Loucy (cell line): Measurements from ENCODE around the gene RIPOR3.
"Not testable (repeated sequence)": the region's sequence is repeated elsewhere in the genome, so short reads cannot be mapped to it uniquely, and the experiment has no call there.

Source experiments
- EZH2phosphoT487 ChIP-seq: fragments of 200-600 bp; IDR thresholded peaks from 2 replicates; pipeline ENCODE4 v1.6.1; 2018; ENCODE audit warnings: antibody characterized with exemption, mild to moderate bottlenecking, moderate library complexity, borderline replicate concordance
- TF ChIP-seq, protein P1 (sequence below): fragments of 200-600 bp; sonication (generic); conservative IDR thresholded peaks from 2 replicates; pipeline ENCODE4 v1.5.1; 2014; ENCODE audit warnings: mild to moderate bottlenecking, antibody characterized with exemption, low read length

DNA sequence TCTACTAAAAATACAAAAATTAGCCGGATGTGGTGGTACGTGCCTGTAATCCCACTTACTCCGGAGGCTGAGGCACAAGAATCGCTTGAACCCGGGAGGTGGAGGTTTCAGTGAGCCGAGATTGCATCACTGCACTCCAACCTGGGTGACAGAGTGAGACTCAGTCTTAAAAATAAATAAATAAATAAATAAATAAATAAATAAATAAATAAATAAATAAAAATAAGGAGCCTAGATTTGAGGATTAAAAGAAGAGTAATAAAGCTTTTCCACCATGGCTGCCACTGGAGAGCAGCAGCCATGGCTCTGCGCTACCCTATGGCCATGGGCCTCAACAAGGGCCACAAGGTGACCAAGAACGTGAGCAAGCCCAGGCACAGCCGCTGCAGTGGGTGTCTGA lies 70.9 kb downstream of the RIPOR3 start:
- TF ChIP-seq, protein P1, sequence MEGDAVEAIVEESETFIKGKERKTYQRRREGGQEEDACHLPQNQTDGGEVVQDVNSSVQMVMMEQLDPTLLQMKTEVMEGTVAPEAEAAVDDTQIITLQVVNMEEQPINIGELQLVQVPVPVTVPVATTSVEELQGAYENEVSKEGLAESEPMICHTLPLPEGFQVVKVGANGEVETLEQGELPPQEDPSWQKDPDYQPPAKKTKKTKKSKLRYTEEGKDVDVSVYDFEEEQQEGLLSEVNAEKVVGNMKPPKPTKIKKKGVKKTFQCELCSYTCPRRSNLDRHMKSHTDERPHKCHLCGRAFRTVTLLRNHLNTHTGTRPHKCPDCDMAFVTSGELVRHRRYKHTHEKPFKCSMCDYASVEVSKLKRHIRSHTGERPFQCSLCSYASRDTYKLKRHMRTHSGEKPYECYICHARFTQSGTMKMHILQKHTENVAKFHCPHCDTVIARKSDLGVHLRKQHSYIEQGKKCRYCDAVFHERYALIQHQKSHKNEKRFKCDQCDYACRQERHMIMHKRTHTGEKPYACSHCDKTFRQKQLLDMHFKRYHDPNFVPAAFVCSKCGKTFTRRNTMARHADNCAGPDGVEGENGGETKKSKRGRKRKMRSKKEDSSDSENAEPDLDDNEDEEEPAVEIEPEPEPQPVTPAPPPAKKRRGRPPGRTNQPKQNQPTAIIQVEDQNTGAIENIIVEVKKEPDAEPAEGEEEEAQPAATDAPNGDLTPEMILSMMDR = not testable (repeated sequence)
- TF ChIP-seq EZH2phosphoT487 = not testable (repeated sequence)
